GM12891 (cell line): Measurements from ENCODE around the gene ABHD10.

ENCODE experiments used
- POLR2A ChIP-seq: IDR thresholded peaks from 2 replicates; pipeline ENCODE4 v1.6.1; 2011; ENCODE audit warnings: low read depth, low read length, control low read depth
- POLR2AphosphoS5 ChIP-seq: IDR thresholded peaks from 2 replicates; pipeline ENCODE4 v1.6.1; 2011; ENCODE audit warnings: low read depth, low read length, control low read depth
- POU2F2 ChIP-seq: IDR thresholded peaks from 2 replicates; pipeline ENCODE4 v1.6.1; 2011; ENCODE audit warnings: low read depth, mild to moderate bottlenecking, control low read depth, low read length, moderate library complexity

GRCh38 chr3:111951032-111951431 lies 27.8 kb upstream of the ABHD10 start:
- TF ChIP-seq POLR2A (no peak), POLR2AphosphoS5 (no peak), POU2F2 (no peak)
